Measurements from ENCODE around the gene TOX2.

TOX2 gene

DNA sequence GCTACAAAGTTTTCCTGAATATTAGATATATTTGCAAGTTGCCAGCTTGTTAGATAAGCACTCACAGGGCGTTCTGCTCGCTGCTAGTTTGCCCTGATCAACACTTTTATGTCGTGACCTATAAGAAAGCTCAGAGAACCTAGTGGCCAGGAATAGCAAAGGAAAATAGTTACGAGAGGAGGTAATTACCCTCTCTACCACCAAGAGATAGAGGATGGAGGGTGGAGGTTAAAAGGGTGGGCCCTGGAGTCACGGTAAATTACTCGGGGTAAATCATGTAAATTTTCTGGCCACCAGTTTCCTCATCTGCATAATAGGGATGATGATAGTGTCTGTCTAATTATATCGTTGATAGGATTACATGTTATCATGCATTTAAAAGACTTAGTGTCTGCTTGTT, 185.2 kb downstream of the TOX2 start:
- Mint-ChIP-seq H3K4me3 (no peak overlapping the region), H3K9me3 (ENCODE audit: low read depth) (peaks cover 11% of the 10 kb centered on the region), H3K27ac (no peak overlapping the region), H3K4me1 (ENCODE audit: low read depth) (no peaks in the 10 kb centered on the region), H3K36me3 (peaks cover 3% of the 10 kb centered on the region), H3K27me3 (peaks cover 24% of the 10 kb centered on the region)

DNA sequence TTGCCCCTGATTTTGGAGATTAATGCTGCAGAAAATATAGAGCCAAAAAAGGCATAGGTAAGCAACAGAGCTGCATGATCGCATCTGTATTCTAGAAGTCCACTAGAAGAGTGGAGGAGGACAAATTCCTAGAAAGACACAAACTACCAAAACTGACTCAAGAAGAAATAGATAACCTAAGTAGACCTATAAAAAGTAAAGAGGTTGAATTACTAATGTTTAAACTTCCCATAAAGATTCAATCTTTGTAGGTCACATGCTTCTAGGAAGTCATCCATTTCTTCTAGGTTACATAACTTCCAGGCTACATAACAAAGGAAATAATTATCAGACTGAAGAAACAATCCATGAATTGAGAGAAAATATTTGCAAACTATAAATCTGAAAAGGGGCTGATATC, 187.9 kb downstream of the TOX2 start:
- Mint-ChIP-seq H3K9me3 (ENCODE audit: low read depth) (peaks cover 11% of the 10 kb centered on the region), H3K36me3 (peaks cover 5% of the 10 kb centered on the region), H3K27me3 (peaks cover 30% of the 10 kb centered on the region), H3K4me3 (no peak overlapping the region), H3K4me1 (ENCODE audit: low read depth) (no peaks in the 10 kb centered on the region), H3K27ac (no peak overlapping the region)

DNA sequence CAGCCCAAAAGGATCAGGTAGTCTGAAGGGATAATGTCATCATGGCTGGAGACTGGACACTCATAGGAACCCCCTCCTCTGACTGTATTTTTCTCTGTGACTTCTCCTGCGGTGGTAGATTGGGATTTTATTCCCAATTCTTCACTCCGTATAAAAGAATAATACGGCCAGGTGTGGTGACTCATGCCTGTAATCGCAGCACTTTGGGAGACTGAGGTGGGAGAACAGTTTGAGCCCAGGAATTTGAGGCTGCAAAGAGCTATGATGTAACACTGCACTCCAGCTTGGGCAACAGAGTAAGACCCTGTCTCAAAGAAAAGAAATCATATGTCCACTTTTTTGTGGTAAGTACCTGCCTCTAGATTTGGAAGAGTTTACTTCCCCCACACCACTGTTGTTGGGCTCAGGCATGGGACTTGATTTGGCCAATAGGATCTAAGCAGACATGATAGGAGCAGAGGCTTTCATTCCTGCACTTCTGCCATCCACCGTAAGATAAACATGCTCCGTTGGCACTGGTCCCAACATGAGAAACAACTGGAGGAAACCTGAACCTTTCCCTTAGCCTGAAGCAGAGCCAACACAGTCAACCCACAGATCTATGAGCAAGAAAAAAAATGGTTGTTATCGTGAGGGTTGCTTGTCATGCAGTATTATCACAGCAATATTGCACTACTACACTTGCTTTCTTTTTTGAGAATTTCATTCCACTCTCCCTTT, 190.3 kb downstream of the TOX2 start:
- Mint-ChIP-seq H3K27ac (no peak overlapping the region), H3K4me3 (no peak overlapping the region)

DNA sequence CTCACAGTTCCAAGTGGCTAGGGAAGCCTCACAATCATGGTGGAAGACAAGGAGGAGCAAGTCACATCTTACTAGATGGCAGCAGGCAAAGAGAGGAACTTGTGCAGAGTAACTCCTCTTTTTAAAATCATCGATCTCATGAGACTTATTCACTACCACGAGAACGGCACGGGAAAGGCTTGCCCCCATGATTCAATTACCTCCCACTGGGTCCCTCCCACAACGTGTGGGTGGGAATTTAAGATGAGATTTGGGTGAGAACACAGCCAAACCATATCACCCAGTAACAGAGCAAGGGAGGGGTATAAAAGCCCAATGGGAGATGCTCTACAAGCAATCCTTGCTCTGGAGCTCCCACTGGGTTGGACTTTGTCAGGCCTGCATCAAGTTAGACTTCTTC, 192.0 kb downstream of the TOX2 start:
- no peaks in the 10 kb centered on the region for H3K4me1 Mint-ChIP-seq (ENCODE audit: low read depth)
- H3K27ac Mint-ChIP-seq, result no peak overlapping the region
- H3K4me3 Mint-ChIP-seq, result no peak overlapping the region
- peaks cover 38% of the 10 kb centered on the region for H3K27me3 Mint-ChIP-seq
- H3K36me3 Mint-ChIP-seq, result peaks cover 7% of the 10 kb centered on the region
- peaks cover 11% of the 10 kb centered on the region for H3K9me3 Mint-ChIP-seq (ENCODE audit: low read depth)

More for the DNA sequence above, 190.3 kb downstream of the TOX2 start:
- H3K36me3 Mint-ChIP-seq, result peaks cover 10% of the 10 kb centered on the region
- H3K9me3 Mint-ChIP-seq (ENCODE audit: low read depth), result peaks cover 11% of the 10 kb centered on the region
- H3K4me1 Mint-ChIP-seq (ENCODE audit: low read depth), result no peaks in the 10 kb centered on the region
- peaks cover 42% of the 10 kb centered on the region for H3K27me3 Mint-ChIP-seq

DNA sequence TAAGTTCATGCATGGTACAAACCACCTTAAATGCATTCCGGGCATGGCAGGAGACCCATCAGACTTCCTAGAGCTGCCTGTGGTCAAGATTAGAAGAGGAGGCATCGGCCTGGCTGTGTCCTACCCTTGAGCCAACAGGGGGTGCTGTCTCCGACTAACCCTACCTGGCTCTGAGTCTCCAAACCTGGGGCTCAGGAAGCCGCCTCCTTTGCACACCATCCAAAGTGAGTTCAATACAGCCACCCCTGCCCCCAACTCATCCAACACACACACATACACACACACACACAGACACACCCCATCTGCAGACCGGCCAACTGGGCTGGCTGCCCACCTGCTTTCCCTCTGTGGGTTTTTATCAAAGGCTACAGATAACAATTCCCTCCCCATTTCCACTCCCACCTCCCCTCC, 195.3 kb downstream of the TOX2 start:
- Mint-ChIP-seq H3K4me1 (ENCODE audit: low read depth) (no peaks in the 10 kb centered on the region), H3K4me3 (no peak overlapping the region), H3K27ac (no peak overlapping the region), H3K9me3 (ENCODE audit: low read depth) (no peaks in the 10 kb centered on the region), H3K27me3 (peaks cover 21% of the 10 kb centered on the region), H3K36me3 (peaks cover 7% of the 10 kb centered on the region)

DNA sequence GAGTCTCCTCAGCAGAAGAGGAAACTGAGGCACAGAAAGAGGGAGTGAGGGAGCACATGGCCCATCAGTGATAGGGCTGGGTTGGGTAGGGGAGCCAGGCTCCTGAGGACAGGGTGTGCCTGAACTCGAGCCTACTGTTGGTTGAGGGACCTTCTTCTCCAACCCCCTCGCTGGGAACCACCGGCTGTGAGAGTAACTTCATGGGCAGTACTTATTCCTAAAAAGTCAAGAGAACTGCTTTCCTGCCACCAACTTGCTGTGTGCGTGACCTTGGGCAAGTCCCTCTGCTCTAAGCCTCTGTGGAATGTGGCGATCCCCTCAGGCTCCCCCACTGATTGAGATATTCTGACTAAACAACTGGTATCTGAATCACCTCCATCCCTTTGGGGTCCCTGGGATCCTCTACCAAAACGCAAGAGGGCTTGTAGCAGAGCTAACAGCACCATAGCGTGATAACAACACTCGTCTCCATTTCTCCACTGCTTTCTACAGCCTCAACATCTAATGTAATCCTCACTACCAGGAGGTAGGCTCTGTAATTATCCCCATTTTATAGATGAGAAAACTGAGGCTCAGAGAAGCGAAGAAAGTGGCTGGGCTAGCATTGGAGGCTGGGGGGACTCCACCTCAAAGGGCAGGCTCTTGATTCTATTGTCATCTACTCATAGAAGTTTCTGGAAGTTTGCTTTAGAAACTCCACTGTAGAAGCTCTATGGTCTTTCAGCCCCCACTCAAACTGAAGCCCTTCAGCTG, 196.3 kb downstream of the TOX2 start:
- Mint-ChIP-seq H3K4me1 (ENCODE audit: low read depth) (no peaks in the 10 kb centered on the region), H3K27me3 (peaks cover 22% of the 10 kb centered on the region), H3K27ac (no peak overlapping the region), H3K9me3 (ENCODE audit: low read depth) (no peaks in the 10 kb centered on the region), H3K36me3 (peaks cover 7% of the 10 kb centered on the region), H3K4me3 (no peak overlapping the region)

DNA sequence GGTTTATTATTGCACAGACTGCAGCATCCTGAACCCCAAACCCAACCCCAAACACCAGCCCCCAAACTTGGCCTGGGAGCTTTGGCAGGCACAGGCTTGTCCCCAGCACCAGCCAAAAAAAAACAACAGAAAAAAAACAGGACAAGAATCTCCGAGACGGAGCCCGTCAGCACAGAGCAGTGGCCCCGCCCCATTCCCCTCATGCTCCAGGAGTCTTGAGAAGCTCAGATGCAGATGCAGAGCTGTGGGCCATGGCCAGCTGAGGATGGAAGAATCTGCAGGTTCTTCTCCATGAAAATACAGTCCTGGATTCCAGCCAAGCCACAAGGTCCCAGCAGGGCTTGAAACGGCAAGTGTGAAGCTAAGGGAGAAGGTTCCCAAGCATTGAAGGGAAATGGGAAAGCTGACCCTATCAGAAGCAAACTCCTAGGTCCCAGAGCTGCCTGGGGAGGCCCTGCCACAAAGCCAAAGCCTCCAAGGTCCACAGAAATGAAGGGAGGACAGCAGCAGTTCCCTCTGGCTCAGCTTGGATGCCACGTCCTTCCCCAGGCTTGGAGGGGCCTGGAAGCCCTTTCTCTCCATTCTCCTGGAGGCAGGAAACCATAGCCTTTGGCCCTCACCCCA, 197.2 kb downstream of the TOX2 start:
- H3K27ac Mint-ChIP-seq, result no peak overlapping the region
- no peak overlapping the region for H3K4me3 Mint-ChIP-seq
- H3K9me3 Mint-ChIP-seq (ENCODE audit: low read depth), result no peaks in the 10 kb centered on the region
- H3K4me1 Mint-ChIP-seq (ENCODE audit: low read depth), result peaks cover 4% of the 10 kb centered on the region
- H3K36me3 Mint-ChIP-seq, result peaks cover 7% of the 10 kb centered on the region
- H3K27me3 Mint-ChIP-seq, result peaks cover 28% of the 10 kb centered on the region

DNA sequence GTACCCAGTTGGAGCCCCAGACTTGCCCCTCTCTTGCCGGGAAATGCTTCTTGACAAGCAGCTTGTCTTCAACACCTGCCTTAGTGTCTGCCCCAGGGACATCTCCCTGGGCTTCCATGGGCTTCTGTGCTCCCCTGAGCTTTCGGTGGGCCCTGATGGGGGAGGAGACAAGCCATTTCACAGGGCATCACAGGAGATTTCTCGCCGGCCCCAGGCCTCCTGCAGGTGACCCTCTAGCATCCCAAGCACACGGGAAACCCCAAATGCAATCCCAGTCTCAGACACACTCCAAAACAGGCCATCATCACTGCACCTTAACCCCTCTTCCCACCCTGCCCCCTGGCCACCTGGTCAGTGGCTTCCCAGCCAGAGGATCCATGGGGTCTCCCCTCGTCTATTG, 197.8 kb downstream of the TOX2 start:
- Mint-ChIP-seq H3K27ac (no peak overlapping the region), H3K4me1 (ENCODE audit: low read depth) (peaks cover 4% of the 10 kb centered on the region), H3K27me3 (peaks cover 27% of the 10 kb centered on the region), H3K9me3 (ENCODE audit: low read depth) (no peaks in the 10 kb centered on the region), H3K36me3 (peaks cover 6% of the 10 kb centered on the region), H3K4me3 (no peak overlapping the region)

DNA sequence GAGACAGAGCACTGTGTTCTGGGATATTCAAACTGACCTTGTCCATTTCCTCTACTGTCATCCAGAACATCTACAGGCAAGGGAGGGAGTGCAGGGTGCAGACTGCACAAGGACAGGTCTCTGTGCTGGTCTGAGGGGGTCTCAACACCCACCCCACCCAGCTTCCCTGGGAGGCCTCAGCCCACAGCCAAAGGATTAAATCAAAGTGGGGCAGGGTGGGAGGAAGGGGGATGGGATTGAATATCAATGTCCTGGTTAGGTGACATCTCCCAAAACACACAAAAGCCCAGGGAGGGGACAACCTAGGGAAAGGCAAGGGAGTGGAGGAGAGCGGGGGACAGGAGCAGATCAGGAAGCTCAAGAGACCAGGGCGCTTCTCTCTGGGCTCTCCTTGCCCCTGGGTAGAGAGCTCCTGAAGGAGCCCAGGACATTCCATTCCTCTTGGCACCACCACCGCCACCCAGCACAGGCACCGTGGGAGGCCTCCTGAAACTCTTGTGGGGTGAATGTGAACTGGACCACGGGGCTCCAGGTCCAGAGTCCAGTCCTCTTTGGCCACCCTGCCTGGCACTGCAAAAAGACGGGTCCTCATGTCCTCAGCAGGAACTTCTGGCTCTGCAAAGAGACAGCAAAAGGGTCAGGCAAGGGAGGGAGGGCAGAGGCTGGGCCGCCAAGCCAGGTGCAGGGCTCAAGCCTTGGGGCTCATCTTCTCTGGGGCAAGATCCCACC, 198.4 kb downstream of the TOX2 start:
- peaks cover 31% of the 10 kb centered on the region for H3K27me3 Mint-ChIP-seq

DNA sequence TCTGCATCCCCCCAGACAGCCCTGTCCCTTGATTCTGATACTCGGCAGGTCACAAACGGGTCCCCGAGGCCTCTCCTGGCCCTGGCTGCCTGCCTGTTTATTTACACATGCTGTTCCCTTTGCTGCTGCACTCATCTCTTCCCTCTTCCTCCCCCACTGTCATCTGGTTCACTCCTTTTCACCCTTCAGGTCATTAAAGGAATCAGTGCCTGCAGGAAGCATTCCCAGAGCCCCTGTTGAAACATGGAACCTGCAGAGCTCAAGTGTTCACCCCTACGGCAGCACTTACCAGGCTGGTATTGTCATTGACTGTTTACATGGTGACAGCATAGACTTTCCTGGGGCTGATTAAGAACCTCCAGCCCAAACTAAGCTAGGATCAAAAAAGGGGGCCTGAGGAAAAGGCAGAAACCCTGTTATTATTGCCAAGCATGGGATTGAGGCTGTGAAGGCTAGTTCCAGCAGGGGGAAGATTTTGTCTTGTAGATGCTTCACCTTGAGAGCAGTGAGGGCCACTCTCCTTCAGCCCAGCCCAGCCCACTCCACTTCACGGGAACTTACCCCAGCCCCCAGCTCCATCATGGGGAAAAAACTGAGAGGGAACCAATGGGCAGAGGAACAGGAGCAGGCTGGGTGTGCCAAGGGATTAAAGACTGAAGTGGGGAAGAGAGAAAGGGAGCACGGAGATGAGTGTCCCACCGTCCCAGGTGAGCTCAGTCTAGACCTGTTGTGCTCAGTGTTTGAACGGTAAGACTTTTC, 199.1 kb downstream of the TOX2 start:
- Mint-ChIP-seq H3K27ac (no peak overlapping the region), H3K4me3 (no peak overlapping the region), H3K9me3 (ENCODE audit: low read depth) (no peaks in the 10 kb centered on the region), H3K4me1 (ENCODE audit: low read depth) (peaks cover 4% of the 10 kb centered on the region), H3K27me3 (peaks cover 30% of the 10 kb centered on the region), H3K36me3 (peaks cover 2% of the 10 kb centered on the region)

More for the DNA sequence above, 198.4 kb downstream of the TOX2 start:
- Mint-ChIP-seq H3K9me3 (ENCODE audit: low read depth) (no peaks in the 10 kb centered on the region), H3K4me1 (ENCODE audit: low read depth) (peaks cover 4% of the 10 kb centered on the region), H3K27ac (no peak overlapping the region), H3K36me3 (peaks cover 4% of the 10 kb centered on the region), H3K4me3 (no peak overlapping the region)

DNA sequence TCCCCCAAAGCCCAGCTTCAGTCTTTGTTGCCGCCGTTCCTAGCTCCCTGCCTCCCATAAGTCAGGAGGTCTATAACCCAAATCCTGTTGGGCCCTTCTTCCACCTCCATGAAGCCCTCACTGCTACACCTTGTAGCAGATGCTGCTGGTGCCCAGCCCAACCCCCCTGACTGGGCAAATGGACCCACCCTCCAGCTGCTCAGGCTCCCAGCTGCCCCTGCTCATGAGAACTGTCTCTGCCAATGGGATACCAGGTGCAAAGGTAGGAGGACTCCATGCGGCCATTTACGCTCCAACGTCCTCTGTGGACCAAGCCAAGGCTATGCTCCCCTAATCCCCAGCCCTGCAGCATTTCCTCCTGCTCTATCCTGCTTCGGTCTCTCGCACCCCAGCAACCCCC, 200.5 kb downstream of the TOX2 start:
- peaks cover 22% of the 10 kb centered on the region for H3K27me3 Mint-ChIP-seq

DNA sequence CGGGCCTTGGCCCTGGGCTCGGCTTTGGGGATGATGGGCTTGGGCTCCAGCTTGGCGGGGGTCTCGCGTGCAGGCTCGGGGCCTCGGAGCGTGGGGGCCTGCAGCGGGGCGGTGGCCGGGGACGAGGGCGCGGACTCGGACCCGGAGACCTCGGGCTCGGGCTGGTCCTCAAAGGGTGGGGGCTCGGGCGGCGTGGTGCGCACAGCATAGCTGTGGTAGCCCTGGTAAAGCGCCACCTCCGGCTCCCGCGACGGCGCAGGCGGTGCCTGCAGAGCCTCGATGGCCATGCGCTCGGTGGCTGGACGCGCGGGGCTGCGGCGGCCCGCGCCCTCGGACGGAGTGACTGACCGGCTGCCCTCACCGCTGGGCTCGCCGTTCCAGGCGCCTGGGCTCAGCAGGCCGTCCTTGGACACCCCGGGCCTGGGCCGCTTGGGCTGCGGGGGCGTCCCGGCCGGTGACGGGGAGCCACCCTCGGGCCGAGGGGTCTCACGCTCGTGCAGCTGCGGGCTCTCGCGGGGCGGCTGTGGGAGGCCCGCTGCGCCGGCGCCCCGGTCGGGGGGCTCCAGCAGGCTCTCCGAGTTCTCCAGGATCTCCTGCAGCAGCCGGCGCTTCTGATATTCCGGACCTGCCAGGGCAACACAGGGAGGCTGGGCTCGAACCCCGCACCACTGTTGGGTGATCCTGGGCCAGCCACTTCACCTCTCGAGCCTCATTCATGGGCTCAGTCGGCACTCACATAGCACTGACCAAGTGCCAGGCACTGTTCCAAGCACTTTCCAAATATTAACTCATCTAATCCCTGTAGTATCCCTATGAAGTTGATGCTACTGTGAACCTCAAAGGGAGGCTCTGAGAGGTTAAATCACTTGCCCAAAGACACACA, 201.4 kb downstream of the TOX2 start:
- peaks cover 4% of the 10 kb centered on the region for H3K4me1 Mint-ChIP-seq (ENCODE audit: low read depth)

More for the DNA sequence above, 200.5 kb downstream of the TOX2 start:
- Mint-ChIP-seq H3K9me3 (ENCODE audit: low read depth) (no peaks in the 10 kb centered on the region), H3K27ac (no peak overlapping the region), H3K4me3 (no peak overlapping the region), H3K4me1 (ENCODE audit: low read depth) (peaks cover 4% of the 10 kb centered on the region), H3K36me3 (no peaks in the 10 kb centered on the region)

DNA sequence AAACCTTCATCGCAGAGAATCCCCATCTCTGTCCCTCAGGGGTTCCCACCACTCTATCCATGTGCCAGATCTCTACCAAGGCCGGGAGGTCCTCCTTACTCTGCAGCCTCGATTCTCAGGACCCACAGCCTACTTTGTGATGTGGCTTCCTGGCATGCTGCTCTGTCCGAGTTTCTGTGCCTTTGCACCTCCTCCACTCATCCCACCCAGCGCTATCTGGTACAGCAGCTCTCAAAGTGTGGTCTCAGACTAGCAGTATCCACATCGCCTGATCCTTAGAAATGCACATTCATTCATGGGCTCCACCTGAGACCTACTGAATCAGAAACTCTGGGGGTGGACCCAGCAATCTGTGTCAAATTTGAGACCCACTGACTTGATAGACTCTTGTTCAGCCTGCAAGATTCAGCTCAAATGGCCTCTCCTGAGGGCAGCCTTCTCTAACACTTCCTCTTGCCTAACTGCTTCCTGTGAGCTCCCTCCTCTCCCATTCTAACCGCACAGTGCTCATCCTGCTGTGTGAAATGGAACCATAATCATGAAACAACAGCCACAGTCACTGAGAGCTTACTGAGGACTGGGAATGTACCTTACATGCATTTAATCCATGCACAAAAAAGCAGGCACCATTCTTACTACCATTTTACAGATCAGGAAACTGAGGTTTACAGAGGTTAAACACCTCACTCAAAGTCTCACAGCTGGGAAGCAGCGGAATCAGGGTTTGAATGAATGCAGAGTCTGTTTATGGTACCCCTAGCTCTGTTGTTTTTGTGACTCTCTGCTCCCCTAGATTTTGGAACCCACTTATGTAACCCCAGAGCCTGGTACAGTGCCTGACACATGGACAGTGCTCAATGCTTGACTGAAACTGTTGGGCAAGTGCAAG, 202.9 kb downstream of the TOX2 start:
- H3K27me3 Mint-ChIP-seq, result peaks cover 21% of the 10 kb centered on the region
- H3K36me3 Mint-ChIP-seq, result no peaks in the 10 kb centered on the region
- H3K9me3 Mint-ChIP-seq (ENCODE audit: low read depth), result no peaks in the 10 kb centered on the region
- H3K4me3 Mint-ChIP-seq, result no peak overlapping the region
- H3K4me1 Mint-ChIP-seq (ENCODE audit: low read depth), result peaks cover 4% of the 10 kb centered on the region
- H3K27ac Mint-ChIP-seq, result no peak overlapping the region

More for the DNA sequence above, 201.4 kb downstream of the TOX2 start:
- Mint-ChIP-seq H3K27me3 (peaks cover 19% of the 10 kb centered on the region), H3K36me3 (no peaks in the 10 kb centered on the region), H3K9me3 (ENCODE audit: low read depth) (no peaks in the 10 kb centered on the region), H3K27ac (no peak overlapping the region), H3K4me3 (no peak overlapping the region)
